Measurements from ENCODE around the gene JSRP1.

DNA sequence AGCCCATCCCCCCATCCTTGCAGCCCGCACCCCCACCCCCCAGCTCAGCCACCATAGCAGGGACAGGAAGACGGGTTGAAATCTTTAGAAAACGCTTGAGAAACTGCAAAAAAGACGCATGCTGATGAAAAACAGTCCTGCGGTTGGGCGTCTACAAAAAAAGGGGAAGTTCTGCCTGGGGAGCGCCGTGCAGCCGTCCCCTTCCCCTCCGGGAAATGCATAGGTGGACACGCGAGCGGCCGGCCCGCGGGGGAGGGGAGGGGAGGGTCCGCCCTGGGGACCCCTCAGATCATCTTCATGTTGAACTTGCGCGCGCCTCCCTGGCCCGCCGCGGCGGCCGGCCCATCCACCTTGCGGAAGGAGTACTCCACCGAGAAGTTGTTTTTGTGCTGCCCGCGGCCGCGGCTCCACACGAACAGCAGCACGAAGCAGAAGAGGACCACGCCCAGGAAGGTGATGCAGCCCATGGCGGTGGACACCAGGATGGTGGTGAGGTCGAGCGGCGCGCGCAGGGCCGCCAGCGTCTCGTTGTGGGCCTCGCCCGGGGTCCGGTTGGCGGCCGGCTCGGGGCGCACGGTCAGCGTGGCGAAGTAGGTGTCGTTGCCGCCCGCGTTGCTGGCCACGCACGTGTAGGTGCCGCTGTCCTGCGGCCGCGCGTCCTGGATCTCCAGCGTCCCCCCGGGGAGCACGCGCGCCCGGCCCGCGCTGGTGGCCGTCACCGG lies 33.7 kb upstream of the JSRP1 start:
- TF ChIP-seq, protein P1, sequence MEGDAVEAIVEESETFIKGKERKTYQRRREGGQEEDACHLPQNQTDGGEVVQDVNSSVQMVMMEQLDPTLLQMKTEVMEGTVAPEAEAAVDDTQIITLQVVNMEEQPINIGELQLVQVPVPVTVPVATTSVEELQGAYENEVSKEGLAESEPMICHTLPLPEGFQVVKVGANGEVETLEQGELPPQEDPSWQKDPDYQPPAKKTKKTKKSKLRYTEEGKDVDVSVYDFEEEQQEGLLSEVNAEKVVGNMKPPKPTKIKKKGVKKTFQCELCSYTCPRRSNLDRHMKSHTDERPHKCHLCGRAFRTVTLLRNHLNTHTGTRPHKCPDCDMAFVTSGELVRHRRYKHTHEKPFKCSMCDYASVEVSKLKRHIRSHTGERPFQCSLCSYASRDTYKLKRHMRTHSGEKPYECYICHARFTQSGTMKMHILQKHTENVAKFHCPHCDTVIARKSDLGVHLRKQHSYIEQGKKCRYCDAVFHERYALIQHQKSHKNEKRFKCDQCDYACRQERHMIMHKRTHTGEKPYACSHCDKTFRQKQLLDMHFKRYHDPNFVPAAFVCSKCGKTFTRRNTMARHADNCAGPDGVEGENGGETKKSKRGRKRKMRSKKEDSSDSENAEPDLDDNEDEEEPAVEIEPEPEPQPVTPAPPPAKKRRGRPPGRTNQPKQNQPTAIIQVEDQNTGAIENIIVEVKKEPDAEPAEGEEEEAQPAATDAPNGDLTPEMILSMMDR (IDR thresholded peaks at IDR 0.05) = no peak
- TF ChIP-seq ZSCAN20 (CRISPR knock-in tag; IDR thresholded peaks at IDR 0.05) (no peak), KDM1A (IDR thresholded peaks at IDR 0.05; ENCODE audit: low read depth) (no peak), CHD2 (IDR thresholded peaks at IDR 0.05; ENCODE audit: low read length, partially characterized antibody) (no peak), NFE2L2 (conservative IDR thresholded peaks at IDR 0.05; ENCODE audit: low read length) (no peak)

Data from A549 (cell line).